MM.1S (cell line): Measurements from ENCODE around the gene TNRC18.

Experiments
- CTCF ChIP-seq: fragments of 300-600 bp; sonication (generic); IDR thresholded peaks from 2 replicates; pipeline ENCODE4 v1.5.1; 2016; ENCODE audit warnings: antibody characterized with exemption, low read length, mixed read lengths
- EZH2 ChIP-seq: fragments of 300-600 bp; sonication (generic); optimal IDR thresholded peaks from 2 replicates; pipeline ENCODE3; 2017; ENCODE audit warnings: low read depth, mild to moderate bottlenecking, antibody characterized with exemption, low read length, mixed read lengths
- EZH2phosphoT487 ChIP-seq: fragments of 300-600 bp; sonication (generic); IDR thresholded peaks from 2 replicates; pipeline ENCODE4 v1.6.1; 2018; ENCODE audit warnings: antibody characterized with exemption, low read length

- TF ChIP-seq CTCF: no peak
- no peak for TF ChIP-seq EZH2phosphoT487
- TF ChIP-seq EZH2: no peak
Observed at GRCh38 chr7:5455581-5456219, 32.1 kb upstream of the TNRC18 start.
